HG03139 (cell line): ENCODE results near the gene ATP8B2.
"Not testable (repeated sequence)": the region's sequence is repeated elsewhere in the genome, so short reads cannot be mapped to it uniquely, and the experiment has no call there.

Experiments
- ATAC-seq: cut with Tn5 transposase; IDR thresholded peaks from one replicate; pipeline ENCODE4 v1.9.1; 2021; ENCODE audit not compliant: unreplicated experiment

The ATP8B2 gene

DNA sequence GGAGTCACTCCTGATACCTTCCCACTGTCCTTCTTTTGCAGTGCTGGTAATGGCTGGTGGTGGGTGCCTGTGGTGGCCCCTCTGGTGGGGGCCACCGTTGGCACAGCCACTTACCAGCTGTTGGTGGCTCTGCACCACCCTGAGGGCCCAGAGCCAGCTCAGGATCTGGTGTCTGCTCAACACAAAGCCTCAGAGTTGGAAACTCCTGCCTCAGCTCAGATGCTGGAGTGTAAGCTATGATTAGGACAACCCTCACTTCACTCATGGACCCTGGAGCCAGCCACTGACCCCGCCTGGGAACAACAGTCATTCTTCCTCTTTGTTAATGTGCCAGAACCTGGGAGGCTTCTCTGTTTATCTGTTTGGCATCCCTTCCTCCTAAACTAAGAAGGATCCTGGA, 1.1 kb upstream of the ATP8B2 start:
- ATAC-seq: no peak

GRCh38 chr1:154325583-154326545, 539 bp downstream of the ATP8B2 start:
- ATAC-seq: no peak

- ATAC-seq: no peak
These were observed 1.5 kb downstream of the ATP8B2 start for GRCh38 chr1:154326546-154327465.

GRCh38 chr1:154327466-154328317, 2.4 kb downstream of the ATP8B2 start:
- ATAC-seq: no peak

DNA sequence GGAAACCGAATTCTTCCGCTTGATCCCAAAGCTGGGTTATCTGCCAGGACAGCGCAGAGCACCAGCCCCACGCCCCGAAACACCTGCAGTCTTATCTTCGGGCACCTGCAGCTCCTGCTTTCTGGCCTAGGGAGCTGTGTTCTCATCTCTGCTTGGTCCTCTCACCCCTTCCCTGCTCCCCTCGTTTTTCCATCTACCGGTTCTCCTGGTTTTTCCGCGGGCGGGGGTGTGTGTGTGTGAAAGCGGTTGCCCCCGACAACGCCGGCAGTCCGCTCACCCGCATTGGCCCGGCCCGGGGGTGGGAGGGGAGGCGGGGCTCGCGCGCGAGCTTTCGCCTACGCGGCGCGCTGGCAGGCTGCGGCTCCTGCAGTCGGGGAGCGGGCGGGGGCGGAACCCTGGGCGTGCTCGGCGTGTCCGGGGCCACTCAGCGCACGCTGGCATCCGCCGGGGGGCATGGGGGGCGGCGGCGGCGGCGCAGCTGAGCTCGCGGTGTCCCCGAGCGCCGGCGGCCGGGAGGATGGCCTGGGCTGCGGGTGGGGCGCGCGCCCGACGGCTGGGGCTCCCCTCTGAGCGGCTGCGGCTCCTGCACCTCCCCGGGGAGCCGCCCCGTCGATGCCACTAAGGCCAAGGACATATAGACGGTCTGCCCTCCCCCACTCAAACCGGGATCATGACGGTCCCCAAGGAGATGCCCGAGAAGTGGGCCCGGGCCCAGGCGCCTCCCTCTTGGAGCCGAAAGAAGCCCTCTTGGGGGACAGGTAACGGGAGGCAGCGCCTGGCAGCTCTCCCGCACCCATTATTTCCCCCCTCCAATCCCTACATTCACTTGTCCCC, 3.2 kb downstream of the ATP8B2 start:
- ATAC-seq: no peak

GRCh38 chr1:154329152-154329521, 3.8 kb downstream of the ATP8B2 start:
- no peak for ATAC-seq

DNA sequence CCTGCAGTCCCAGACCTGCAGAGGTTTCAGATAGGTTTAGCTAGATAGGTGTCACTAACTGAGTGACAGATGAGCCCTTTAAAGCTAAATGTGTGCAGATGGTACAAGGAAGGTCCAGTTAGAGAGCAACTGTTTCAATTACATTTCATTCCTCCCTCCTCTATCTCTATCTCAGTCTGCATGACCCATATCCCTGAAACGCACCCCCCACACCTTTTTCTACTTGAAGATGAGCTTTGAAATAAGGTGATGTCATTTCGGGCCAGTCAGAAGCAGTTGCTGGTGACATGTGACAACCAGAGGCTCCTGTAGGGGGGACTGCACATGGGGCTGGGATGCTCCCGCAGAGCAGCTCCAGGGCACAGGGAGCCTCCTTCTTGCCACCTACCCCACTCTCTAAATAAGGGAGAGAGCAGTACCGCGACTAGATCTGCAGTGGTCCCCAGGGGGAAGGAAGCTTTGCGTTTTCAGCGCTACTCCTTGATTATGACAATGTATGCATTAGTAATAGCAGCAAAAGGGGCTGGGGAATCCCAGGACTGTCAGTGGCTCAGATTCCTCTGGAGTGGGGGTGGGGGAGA, 4.3 kb downstream of the ATP8B2 start:
- ATAC-seq: no peak

DNA sequence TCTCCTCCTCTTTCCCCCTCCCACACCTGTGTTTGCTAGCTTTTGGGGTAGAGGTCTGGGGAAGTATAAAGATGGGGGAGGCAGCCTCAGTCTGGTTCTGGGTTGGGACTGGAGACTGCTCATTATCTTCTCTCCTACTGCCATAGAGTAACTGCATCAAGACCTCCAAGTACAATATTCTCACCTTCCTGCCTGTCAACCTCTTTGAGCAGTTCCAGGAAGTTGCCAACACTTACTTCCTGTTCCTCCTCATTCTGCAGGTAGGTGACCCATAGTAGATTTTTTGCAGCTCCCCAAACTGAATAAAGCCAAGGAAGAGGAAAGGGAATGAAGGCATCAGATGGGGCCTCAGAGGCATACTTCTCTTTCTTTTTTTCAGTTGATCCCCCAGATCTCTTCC, 5.3 kb downstream of the ATP8B2 start:
- ATAC-seq: no peak

- ATAC-seq: no peak
These were observed 9.0 kb downstream of the ATP8B2 start for GRCh38 chr1:154334079-154335024.

DNA sequence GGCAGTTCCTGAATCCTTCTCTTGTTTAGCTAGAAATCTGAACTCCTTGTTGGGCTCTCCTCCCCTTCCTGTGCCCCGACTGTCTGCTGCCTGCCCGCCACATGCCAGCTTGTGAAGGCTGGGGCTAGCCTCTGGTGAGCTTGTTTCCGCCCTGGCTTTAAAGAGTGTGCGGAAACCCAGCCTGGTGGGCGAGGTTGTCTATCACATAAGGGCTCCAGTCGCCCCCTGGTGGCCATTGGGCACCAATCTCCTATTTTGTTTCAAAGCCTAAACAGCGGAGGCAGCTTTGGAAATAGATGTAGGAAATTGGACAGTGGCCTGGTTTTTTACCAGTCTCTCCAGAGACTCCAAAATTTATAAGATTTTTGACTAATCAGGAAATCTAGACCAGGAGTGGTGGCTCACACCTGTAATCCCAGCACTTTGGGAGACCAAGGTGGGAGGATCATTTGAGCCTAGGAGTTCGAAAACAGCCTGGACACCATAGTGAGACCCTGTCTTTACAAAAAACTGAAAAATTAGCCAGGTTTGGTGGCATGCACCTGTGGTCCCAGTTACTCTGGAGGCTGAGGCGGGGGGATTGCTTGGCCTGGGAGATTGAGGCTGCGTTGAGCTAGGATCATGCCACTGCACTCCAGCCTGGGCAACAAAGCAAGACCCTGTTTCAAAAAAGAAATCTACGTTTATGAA, 9.8 kb downstream of the ATP8B2 start:
- no peak for ATAC-seq

- ATAC-seq: no peak
These were observed 12.0 kb downstream of the ATP8B2 start for GRCh38 chr1:154337253-154337894.

DNA sequence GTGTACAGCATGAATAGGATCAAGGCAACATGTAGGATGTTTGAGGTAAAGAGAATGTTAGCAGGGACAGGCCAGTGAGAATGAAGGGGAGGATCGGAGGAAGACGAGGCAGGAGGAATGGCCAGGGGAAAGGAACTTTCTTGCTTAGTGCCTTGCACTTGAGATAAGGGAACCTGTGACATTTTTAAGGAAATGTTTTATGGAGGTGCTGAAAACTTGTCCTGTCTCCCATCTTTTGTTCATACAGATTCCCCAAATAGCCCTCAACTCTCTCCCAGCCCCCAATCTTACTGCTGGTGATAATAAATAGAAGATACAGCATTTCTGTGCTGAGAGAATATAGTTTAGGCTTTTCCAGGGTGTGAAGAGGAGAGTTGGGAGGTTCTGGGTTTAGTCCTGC, 13.6 kb downstream of the ATP8B2 start:
- no peak for ATAC-seq

GRCh38 chr1:154341366-154341765, 16.0 kb downstream of the ATP8B2 start:
- not testable (repeated sequence) for ATAC-seq

DNA sequence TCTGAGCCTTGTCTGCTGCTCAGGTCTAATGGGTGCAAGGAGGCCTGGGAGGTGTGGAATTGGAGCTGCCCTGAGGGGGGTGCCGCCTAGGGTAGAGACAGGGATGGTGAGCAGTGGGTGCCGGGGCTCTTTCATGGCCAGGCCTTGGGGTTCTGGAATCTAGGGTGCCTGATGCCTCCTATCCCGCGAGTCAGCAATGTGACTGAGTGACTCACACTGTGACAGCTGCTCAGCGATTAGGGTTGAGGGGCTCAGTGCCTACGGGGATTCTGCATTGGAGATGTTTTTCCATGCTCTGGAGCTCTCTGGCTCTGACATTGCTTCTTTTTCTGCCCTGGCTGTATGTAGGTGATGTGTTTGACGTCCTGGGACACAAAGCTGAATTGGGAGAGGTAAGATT, 16.8 kb downstream of the ATP8B2 start:
- ATAC-seq: no peak

GRCh38 chr1:154342836-154343472, 17.6 kb downstream of the ATP8B2 start:
- no peak for ATAC-seq

DNA sequence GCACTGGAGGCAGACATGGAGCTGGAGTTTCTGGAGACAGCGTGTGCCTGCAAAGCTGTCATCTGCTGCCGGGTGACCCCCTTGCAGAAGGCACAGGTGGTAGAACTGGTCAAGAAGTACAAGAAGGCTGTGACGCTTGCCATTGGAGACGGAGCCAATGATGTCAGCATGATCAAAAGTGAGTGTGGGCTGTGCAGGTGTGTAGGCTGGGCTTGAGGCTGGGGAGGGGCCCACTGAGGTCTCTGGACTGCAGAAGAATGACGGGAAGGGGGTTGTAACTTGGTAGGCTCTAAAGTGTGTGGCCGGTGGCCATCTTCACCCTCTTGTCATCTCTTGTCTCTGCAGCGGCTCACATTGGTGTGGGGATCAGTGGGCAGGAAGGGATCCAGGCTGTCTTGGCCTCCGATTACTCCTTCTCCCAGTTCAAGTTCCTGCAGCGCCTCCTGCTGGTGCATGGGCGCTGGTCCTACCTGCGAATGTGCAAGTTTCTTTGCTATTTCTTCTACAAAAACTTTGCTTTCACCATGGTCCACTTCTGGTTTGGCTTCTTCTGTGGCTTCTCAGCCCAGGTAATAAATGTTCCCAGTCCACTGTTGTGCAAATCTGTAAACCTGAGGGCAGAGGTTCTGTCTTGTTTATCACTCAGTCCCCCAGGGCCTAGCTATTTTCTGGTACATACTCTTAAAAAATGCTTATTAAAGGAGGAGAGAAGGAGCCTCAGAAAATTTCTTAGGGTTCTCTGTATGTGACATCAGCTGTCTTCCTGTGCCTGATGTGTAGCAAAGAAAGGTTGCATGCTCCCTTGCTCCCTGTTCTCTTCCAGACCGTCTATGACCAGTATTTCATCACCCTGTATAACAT, 19.9 kb downstream of the ATP8B2 start:
- ATAC-seq: no peak
